Vagina (tissue), 2 donors: ENCODE results near the gene HHIPL2.

ENCODE experiments used
- CTCF ChIP-seq, 3 experiments: fragments of 450-650 bp in 2 of 3; fragments of 200-600 bp in 1 of 3; sonication (generic) in 1 of 3; IDR thresholded peaks; one replicate each; pipeline ENCODE4 v1.5.1; 2017 to 2019; ENCODE audit warnings: antibody characterized with exemption in 3 of 3, mild to moderate bottlenecking in 2 of 3, moderate library complexity in 2 of 3
- POLR2A ChIP-seq, 2 donors: fragments of 450-650 bp; IDR thresholded peaks; one replicate each; pipeline ENCODE4 v1.6.1; 2017; ENCODE audit warnings: antibody characterized with exemption in 2 of 2, mild to moderate bottlenecking in 2 of 2, moderate library complexity in 2 of 2
- POLR2AphosphoS5 ChIP-seq, 2 donors: sonication (generic); formaldehyde crosslinking; IDR thresholded peaks; one replicate each; pipeline ENCODE4 v1.9.0; 2017; ENCODE audit warnings: antibody characterized with exemption in 2 of 2, mild to moderate bottlenecking in 2 of 2, low read depth in 1 of 2; ENCODE audit not compliant: insufficient read depth in 1 of 2

- TF ChIP-seq POLR2A (IDR thresholded peaks at IDR 0.05), result no peak
- TF ChIP-seq CTCF (IDR thresholded peaks at IDR 0.05), result no peak
- no peak for TF ChIP-seq POLR2AphosphoS5 (IDR thresholded peaks at IDR 0.05; ENCODE audit: insufficient read depth in 1 of 2, low read depth in 1 of 2)
Observed at GRCh38 chr1:222539951-222540597, 7.8 kb downstream of the HHIPL2 start.
